GM21526 (cell line): ENCODE measurements around the gene GLS2.
"Not testable (repeated sequence)": the region's sequence is repeated elsewhere in the genome, so short reads cannot be mapped to it uniquely, and the experiment has no call there.

ENCODE experiments used
- ATAC-seq: cut with Tn5 transposase; IDR thresholded peaks from one replicate; pipeline ENCODE4 v1.9.1; 2021; ENCODE audit warnings: moderate library complexity; ENCODE audit not compliant: unreplicated experiment, low FRiP score

The GLS2 gene

DNA sequence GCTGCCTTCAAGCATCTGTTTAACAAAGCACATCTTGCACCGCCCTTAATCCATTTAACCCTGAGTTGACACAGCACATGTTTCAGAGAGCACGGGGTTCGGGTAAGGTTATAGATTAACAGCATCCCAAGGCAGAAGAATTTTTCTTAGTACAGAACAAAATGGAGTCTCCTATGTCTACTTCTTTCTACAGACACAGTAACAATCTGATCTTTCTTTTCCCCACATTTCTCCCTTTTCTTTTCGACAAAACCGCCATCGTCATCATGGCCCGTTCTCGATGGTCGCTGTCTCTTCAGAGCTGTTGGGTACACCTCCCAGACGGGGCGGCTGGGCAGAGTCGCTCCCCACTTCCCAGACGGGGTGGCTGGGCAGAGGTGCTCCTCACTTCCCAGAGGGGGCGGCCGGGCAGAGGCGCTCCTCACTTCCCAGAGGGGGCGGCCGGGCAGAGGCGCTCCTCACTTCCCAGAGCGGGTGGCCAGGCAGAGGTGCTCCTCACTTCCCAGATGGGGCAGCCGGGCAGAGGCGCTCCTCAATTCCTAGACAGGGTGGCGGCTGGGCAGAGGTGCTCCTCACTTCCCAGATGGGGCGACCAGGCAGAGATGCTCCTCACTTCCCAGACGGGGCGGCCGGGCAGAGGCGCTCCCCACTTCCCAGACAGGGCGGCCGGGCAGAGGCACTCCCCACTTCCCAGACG is 5.6 kb upstream of the GLS2 start:
- not testable (repeated sequence) for ATAC-seq

DNA sequence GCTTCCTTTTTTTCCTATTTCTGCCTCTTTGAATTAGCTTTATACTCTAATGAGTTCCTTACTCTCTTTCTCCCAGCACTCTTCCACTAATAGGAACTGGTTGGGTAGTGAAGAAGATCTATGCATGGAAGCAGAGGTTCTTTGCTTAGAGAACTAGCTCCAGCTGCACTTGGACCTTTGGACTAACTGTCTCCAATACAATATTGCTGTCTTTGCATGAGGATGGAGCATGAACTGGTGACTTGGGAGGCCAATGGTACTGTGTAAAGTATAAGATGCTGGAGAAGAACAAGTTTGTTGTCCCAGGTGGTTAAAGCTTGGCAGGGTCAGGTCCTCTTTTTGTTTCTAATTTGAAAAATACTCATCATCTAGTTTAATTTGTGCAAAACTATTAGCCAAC is 2.4 kb upstream of the GLS2 start:
- ATAC-seq: no peak

DNA sequence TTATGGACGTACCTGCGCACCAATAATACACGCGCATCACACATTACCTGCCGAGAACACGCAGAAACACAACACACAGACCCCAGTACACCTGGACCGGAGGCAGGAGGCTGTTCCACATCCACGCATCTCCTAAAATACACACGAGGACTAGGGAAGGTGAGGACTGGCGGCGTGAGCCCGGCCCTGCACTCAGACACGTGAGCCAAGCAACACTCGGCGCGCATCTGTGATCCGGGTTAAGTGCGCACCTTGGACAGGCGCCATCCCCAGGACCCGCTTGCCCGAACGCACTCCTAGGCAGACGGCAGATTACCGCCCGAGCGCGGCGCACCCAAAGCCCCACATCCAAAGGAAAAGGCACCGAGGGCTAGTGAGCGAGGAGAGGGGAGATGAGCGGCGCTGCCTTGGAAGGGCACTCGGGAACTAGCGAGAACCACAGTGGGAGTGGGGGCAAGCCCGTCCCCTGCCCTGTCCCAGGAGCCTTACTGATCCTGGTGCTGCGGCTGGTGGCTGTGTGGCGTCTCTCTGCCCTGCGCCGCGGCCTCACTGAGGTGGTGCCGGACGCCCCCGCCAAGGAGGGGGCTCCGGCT is 417 bp downstream of the GLS2 start:
- ATAC-seq: peak; percentile 25

DNA sequence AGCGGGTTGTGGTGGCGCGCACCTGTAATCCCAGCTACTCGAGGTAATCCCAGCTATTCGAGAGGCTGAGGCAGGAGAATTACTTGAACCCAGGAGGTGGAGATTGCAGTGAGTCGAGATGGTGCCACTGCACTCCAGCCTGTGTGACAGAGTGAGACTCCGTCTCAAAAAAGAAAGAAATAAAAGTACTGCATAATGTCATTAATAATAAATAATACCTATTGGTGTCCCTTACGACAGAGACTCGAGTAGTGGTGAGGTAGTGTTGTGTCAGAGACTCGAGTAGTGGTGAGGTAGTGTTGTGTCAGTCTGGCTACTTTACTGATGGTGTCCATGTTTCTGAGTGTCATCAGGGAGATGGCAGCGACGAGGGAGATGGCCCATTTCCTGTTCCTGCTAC is 1.3 kb downstream of the GLS2 start:
- ATAC-seq: no peak

DNA sequence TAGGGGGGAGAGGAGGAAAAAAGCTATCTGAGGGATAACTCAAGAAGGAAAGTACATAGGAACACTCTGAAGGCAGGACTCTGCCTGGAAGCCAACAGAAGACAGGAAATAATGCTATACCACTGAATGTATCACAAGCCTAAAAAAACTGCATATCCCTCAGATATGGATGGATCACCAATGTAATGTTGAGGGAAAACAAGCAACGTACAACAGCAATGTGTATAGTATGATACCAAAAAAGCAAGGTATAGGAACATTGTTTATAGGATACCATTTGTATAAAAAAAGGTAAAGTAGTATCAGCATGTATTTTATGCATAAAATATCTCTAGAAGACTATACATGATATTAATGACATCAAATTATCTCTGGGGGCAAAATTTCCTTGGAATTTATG is 3.4 kb downstream of the GLS2 start:
- ATAC-seq: no peak

DNA sequence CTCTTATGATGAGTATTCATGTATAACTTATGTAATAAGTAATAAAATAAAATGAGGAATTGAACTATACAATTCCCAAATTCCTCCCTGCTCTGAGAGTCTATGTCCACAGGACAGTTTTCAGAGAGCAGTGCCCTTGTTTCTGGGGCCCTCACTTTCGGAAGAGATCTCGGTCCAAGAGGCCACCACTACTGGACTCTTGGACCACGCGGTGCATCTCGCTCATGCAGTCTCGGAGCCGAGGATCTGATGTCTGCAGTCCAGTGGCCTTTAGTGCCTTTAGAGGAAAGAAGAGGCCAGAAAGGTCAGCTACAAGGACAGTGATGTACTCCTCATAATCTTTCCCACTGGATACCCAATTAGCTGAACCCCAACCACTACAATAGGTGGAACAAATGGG is 8.3 kb downstream of the GLS2 start:
- ATAC-seq: no peak

DNA sequence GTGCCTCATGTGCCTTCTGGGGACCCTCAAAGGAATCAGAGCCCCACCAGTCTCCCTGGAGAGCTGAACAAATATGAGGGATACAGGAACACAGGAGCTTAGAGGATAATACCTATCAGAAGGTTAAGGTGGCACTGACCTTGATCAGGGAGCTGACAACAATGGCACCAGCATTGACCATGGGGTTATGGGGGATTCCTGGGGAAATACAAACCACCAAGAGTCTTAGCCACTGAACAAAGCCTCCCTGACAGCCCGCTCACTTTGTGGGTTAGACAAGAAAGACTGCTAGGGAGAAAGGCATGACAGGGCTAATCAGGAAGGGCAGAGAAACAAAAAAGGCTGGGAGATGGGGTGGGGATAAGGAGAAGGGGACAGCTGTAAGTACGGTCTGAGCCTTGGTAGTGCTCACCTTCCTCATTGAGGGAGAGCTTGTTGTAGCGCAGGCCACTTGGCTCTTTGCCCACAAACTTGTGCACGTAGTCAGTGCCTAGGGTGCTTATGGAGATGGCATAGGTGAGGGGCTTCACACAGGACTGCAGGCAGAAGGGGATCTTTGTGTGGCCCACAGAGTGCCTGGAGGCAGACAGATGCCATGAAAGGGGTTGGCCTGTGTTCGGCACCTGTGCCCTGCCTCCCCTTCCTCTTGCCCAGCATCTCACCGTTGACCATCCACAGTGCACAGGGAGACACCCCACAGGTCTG is 10.3 kb downstream of the GLS2 start:
- no peak for ATAC-seq

DNA sequence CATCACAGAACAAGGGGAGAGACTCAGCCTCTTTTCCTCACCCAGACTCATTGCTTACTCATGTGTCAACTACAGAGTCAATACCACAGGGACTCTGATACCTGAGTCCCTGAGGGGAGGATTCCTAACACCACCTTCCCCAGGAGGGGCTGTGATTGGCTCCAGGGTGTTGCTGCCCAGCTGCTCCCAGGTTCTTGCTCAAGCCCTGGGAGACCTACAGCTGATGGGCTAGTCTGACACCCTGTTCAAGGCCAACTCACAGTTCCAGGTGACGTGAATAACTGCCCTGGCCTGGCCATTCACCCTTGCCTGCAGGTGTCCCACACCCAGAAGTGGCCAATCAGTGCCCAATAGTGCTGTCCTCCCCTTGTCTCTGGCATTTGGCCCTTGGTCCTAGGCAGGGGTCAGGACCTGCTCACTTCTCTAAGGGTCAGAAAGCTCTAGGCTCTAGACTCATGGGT is 11.0 kb downstream of the GLS2 start:
- no peak for ATAC-seq

DNA sequence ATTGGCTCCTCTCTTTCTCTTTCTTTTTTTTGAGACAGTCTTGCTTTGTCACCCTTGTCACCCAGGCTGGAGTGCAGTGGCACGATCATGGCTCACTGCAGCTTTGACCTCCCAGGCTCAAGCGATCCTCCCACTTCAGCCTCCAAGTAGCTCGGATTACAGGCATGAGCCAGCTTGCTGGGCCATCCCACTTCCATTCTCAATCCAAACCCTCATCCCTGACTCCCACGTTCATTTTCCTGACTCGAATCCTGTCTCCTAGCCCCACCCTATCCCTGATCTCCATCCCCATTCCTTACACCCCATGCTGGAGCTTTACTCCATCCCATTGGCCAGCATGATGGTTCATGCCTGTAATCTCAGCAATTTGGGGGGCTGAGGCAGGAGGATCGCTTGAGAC is 11.8 kb downstream of the GLS2 start:
- ATAC-seq: no peak

DNA sequence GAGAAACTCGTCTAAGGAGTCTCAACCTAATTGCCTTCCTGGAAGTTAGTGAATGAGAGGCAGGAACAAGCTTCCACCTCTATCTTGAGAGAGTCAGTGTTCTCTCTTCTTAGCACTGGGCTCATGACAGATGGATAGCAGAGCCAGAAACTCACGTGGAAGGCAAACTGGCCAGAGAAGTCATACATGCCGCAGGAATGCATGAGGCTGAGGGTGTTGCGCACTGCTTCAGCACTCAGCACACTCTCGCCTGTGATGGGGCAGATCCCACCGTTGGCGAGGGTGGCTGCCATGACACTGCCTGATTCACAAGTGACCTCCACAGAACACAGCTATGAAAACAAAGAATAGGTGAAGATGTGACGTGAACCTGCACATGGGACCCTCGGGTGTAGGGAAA is 13.6 kb downstream of the GLS2 start:
- ATAC-seq: no peak

DNA sequence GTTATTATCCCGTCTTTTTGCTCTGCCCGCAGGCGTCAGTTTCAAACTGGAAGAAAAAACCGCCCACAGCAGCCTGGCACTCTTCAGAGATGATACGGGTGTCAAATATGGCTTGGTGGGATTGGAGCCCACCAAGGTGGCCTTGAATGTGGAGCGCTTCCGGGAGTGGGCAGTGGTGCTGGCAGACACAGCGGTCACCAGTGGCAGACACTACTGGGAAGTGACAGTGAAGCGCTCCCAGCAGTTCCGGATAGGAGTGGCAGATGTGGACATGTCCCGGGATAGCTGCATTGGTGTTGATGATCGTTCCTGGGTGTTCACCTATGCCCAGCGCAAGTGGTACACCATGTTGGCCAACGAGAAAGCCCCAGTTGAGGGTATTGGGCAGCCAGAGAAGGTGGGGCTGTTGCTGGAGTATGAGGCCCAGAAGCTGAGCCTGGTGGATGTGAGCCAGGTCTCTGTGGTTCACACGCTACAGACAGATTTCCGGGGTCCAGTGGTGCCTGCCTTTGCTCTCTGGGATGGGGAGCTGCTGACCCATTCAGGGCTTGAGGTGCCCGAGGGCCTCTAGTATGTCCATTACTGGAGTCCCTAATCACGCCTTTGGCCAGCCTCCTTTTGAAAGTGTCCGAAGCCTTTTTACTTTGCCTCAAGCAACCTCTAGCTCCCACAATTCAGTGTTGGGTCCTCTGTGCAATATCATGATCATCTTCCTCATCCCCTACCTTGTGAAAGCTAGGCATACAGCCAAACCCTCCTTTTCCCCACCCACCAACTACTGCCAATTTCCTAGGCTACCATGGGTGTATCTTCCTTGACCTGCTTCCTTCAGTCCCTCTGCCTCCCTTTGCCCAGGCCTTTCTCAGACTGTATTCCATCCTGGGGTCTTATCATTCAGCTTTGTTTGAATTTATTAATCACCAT is 18.7 kb downstream of the GLS2 start:
- ATAC-seq: no peak

DNA sequence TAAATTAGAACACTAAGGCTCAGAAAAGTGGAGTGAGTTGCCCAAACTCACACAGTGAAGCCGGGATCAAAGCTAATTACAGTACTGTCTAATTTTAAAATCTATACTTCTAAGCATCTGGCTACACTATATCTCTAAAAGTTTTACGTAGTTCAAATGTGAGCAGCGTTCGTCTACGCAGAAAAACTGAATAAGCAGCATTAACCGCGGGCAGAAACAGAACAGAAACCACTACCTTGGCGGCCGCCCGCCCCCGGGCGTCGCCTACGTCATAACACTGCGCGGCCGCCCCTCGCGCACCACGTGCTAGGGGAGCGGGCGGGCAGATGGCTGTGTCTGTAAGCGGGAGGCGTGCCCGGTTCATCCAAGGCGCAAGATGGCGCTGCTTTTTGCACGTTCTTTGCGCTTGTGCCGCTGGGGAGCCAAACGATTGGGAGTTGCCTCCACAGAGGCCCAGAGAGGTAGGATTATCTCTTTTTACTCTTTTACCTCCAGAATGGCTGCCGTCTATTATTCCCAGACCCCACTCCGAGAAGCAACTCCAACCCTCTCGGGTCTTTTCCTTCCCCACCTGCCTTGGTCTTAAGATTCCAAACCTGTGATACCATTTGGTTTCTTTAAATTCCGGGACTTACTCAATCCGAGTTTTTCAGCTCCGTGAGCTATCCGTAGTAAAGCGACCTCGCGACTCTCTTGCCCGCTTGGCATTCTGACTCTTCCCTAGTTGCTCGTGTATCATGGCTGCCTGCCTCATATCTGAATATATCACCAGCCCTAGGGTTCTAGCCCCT is 19.6 kb downstream of the GLS2 start, which contains the start of gene SPRYD4:
Gene SPRYD4 (plus strand): TSS at position 363 of the 791 bp plus-strand sequence. CDS start 14 bp downstream, at position 377.
- ATAC-seq: peak; percentile 81

DNA sequence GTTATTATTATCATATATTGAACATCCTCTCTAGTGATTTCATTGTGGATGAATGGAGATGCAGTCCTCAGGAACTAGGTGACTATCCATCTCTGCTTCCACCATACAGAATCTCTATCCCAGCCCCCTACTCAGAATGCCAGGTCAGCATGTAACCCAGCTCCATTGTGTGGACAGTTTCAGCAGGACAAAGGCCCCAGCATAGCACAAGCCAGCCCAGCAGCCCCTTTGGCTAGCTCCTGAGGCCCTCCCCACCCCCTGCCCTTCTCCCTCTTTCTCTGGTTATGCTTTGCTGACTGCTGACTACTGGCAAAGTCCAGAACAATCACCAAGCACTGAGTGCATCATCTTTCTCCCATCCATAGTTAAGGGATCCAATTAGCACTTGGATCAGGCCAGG is 25.4 kb downstream of the GLS2 start:
- ATAC-seq: no peak

DNA sequence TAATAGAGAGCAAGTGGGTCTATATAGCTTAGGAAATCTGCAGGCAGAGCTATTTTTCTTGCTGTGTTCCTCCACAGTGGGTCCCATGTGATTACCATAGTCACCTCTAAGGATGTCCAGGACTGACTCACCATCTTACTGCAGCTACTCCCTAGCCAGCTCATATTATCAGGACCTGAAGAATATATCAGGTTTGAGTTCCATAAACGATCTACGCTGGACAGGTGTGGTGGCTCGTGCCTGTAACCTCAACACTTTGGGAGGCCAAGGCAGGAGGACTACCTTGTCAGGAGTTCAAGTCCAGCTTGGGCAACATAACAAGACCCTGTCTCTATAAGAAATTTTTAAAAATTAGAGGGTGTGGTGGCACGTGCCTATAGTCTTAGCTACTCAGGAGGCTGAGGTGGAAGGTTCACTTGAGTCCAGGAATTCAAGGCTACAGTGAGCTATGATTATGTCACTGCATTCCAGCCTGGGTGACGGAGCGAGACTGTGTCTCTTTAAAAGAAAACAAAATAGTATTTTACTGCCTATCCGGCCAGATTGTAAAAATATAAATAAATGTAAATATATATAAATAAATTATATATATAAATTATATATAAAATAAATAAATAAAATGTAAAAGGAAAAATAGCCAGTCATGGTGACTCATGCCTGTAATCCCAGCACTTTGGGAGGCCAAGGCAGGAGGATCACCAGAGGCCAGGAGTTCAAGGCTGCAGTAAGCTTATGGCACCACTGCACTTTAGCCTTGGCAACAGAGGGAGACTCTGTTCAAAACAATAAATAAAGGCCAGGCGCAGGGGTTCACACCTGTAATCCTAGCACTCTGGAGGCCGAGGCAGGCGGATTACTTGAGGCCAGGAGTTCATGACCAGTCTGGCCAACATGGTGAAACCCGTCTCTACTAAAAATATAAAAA is 26.5 kb downstream of the GLS2 start:
- ATAC-seq: no peak

DNA sequence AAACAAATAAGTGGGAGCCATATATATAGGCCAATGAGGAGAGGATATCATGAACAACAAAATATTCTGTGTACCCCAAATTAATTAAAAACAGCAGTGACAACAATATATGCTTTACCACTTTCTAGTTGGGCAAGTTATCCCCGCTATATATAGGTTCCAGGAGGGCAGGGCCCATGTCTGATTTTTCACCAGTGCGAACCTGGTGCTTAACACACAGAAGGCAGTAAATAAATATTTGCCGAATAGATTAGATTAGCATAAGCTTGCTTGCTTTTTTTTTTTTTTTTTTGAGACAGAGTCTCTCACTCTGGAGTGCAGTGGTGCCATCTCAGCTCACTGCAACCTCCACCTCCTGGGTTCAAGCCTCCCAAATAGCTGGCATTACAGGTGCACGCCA is 30.1 kb downstream of the GLS2 start:
- no peak for ATAC-seq

DNA sequence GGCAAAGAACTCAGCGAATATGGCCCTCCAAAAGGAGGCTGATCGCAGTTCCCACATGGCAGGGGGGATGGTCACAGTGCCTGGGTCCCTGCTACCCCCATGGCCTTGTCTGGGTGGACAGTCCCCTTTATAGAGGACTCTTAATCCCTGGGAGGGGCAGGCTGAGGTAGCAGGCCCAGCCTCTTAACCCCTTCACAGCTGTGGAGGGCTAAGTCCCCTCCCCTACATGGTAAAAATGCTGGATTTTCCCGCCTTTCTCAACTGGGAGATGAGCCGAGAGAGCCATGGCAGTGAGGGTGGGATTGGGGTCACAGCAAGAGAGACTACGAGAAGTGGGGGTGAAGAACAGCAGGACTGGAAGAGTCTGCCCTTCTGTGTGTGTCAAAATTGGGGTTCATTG is 33.4 kb downstream of the GLS2 start, which contains the start of gene MIP:
Gene MIP (minus strand): TSS at position 101 of the 400 bp plus-strand sequence. CDS start 44 bp downstream, at position 57.
- ATAC-seq: no peak

DNA sequence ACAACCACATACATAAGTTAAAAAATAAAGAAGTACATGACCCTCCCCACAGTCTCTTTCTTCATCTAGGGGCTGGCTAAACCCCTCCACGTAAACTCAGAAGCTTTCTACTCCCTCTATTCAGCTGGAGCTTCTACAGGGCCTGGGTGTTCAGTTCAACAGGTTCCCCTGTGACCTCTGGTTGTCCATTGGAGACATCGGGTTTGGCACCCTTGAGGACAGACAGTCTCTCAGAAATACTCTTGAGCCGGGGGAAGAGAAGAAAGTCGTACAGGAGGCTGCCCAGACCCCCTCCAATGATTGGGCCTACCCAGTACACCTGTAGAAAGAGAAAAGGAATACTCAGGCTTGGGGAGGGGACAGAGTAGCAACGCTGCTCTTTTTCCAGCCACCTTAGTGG is 36.8 kb downstream of the GLS2 start:
- ATAC-seq: no peak

DNA sequence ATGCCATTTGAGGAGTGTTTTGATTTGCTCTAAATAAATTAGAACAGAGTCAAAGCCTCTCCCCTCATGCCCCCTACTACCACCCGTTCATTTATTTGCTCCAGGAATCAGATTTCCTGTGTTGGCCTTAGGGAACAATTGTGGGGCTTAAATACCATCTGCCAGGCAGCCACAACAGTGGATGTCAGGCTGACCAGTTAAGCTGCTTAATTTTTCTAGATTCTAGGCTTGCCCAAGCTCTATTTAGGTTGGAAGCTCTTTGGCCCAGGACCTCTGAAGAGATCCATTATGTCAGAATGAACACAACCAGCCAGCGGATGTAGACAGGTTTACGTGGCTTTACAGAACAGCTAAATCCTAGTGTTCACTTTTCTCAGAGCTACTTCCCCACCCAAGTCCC is 37.7 kb downstream of the GLS2 start:
- no peak for ATAC-seq

DNA sequence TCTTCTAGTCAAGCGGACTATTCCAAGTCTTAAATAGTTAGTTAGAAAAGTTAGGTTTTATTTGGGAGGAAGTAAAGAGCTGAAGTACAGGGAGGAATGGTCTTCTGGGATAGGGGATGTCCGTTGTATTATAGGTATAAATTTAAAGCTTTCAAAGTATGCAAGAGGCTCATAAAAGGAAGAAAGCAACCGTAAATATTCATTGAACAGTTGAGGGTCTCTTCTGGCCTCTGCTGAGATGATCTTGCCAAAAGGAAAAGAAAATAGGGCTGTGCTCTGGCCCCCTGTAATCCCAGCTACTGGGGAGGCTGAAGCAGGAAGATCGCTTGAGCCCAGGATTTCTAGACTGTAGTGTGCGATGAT is 38.4 kb downstream of the GLS2 start:
- no peak for ATAC-seq
